Loucy (cell line): ENCODE measurements around the gene POLD4.
A peak's percentile ranks its signal among the peaks of the same experiment; 100 is the strongest.

ENCODE experiments used
- H2AFZ ChIP-seq: fragments of 200-600 bp; sonication (generic); 2 replicates; pipeline ENCODE4 v1.6.0; 2016; ENCODE audit warnings: antibody characterized with exemption, mild to moderate bottlenecking, low read length, moderate library complexity
- H3F3A ChIP-seq: fragments of 200-600 bp; 2 replicates; pipeline ENCODE4 v1.6.0; 2016; ENCODE audit warnings: antibody characterized with exemption, low read depth, mild to moderate bottlenecking
- H3K27me3 ChIP-seq: fragments of 200-600 bp; sonication (generic); 2 replicates; pipeline ENCODE4 v1.6.1; 2014; ENCODE audit warnings: low read length, mild to moderate bottlenecking; ENCODE audit not compliant: insufficient read depth, poor library complexity, severe bottlenecking
- H3K36me3 ChIP-seq: fragments of 200-600 bp; sonication (generic); 2 replicates; pipeline ENCODE4 v1.6.1; 2016; ENCODE audit warnings: low read length; ENCODE audit not compliant: insufficient read depth
- H3K4me1 ChIP-seq: fragments of 200-600 bp; sonication (generic); 2 replicates; pipeline ENCODE4 v1.5.1; 2014; ENCODE audit warnings: low read length, mild to moderate bottlenecking; ENCODE audit not compliant: insufficient read depth, poor library complexity, severe bottlenecking
- H3K4me2 ChIP-seq: fragments of 200-600 bp; sonication (generic); 2 replicates; pipeline ENCODE4 v1.6.0; 2014; ENCODE audit warnings: antibody characterized with exemption, low read length, low read depth, mild to moderate bottlenecking; ENCODE audit not compliant: poor library complexity, severe bottlenecking
- H3K4me3 ChIP-seq: fragments of 200-600 bp; sonication (generic); 2 replicates; pipeline ENCODE4 v1.5.1; 2014; ENCODE audit warnings: low read length, mild to moderate bottlenecking, mixed read lengths; ENCODE audit not compliant: poor library complexity, severe bottlenecking
- H3K79me2 ChIP-seq: fragments of 200-600 bp; sonication (generic); 2 replicates; pipeline ENCODE4 v1.6.1; 2014; ENCODE audit warnings: low read length; ENCODE audit not compliant: insufficient read depth
- H3K9ac ChIP-seq: fragments of 200-600 bp; sonication (generic); 2 replicates; pipeline ENCODE4 v1.6.0; 2014; ENCODE audit warnings: mild to moderate bottlenecking, low read depth, low read length, moderate library complexity; ENCODE audit not compliant: poor library complexity, severe bottlenecking
- H3K9me2 ChIP-seq: fragments of 200-600 bp; sonication (generic); replicated peaks from 2 replicates; pipeline ENCODE4 v1.6.1; 2016; ENCODE audit warnings: low read depth, low read length, mixed read lengths
- H3K9me3 ChIP-seq: fragments of 200-600 bp; sonication (generic); 2 replicates; pipeline ENCODE4 v1.6.1; 2014; ENCODE audit warnings: mild to moderate bottlenecking, antibody characterized with exemption, low read length, low read depth; ENCODE audit not compliant: insufficient read depth
- H4K20me1 ChIP-seq: fragments of 200-600 bp; sonication (generic); 2 replicates; pipeline ENCODE4 v1.6.0; 2014; ENCODE audit warnings: antibody characterized with exemption, low read length, mild to moderate bottlenecking; ENCODE audit not compliant: insufficient read depth, poor library complexity, severe bottlenecking
- CTCF ChIP-seq: fragments of 200-600 bp; sonication (generic); conservative IDR thresholded peaks from 2 replicates; pipeline ENCODE4 v1.5.1; 2014; ENCODE audit warnings: mild to moderate bottlenecking, antibody characterized with exemption, low read length
- EZH2phosphoT487 ChIP-seq: fragments of 200-600 bp; IDR thresholded peaks from 2 replicates; pipeline ENCODE4 v1.6.1; 2018; ENCODE audit warnings: antibody characterized with exemption, mild to moderate bottlenecking, moderate library complexity, borderline replicate concordance

The POLD4 gene

DNA sequence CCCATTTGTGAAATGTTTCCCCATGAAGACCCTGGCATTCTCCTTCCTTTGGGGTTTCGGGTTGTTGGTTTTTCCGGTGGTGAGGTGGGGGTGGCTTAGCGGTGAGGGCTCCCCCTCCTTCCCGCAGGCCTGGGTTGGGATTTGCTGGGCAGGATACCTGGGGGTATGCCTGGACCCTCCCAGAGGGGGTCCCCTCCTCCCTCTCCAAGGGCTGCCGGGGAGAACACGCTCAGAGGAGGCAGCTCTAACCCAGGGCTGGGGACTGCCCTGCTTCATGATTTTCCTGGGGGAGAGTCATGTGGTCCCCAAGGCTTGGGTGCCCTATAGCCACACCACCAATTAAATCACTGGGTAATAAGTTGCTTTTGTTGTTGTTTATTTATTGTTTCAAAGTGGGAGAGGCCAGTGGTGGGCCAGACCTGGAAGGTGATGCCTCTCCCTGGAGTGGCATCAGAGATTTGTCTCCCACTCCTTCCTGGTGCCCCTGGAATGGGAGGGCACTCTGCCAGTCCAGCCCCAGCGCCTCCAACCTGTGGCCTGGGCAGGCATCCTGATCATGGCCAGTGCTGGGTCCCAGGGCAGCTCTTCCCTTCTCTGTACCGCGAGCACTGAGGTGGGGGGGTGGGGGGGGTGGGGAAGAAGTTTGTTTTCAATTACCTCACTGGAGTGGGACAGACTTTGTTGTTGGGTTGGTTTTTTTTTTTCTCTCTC is 21.4 kb upstream of the POLD4 start:
- H3K9ac ChIP-seq: peak overlapping the region; percentile 75
- peak overlapping the region; percentile 90 for H3K4me3 ChIP-seq
- no peaks in the 10 kb centered on the region for H3K27me3 ChIP-seq
- no peaks in the 10 kb centered on the region for H3K9me3 ChIP-seq
- H3F3A ChIP-seq: no peaks in the 10 kb centered on the region
- H3K4me1 ChIP-seq: peaks cover 45% of the 10 kb centered on the region
- H3K79me2 ChIP-seq: peaks cover 4% of the 10 kb centered on the region; the same call in 1 of the 2 replicates
- H3K9me2 ChIP-seq: no peaks in the 10 kb centered on the region
- H3K36me3 ChIP-seq: no peaks in the 10 kb centered on the region
- H2AFZ ChIP-seq: no peak overlapping the region
- H3K4me2 ChIP-seq: peak overlapping the region; percentile 95
- H4K20me1 ChIP-seq: no peaks in the 10 kb centered on the region
- TF ChIP-seq EZH2phosphoT487 (no peak), CTCF (no peak)

GRCh38 chr11:67373648-67374570 is 20.6 kb upstream of the POLD4 start:
- H2AFZ ChIP-seq: peak overlapping the region; percentile 91
- H3K9ac ChIP-seq: peak overlapping the region; percentile 75

More at GRCh38 chr11:67373648-67374570, 20.6 kb upstream of the POLD4 start:
- no peaks in the 10 kb centered on the region for H3K36me3 ChIP-seq
- H3K79me2 ChIP-seq: peaks cover 4% of the 10 kb centered on the region; the same call in 1 of the 2 replicates
- no peaks in the 10 kb centered on the region for H3F3A ChIP-seq
- peak overlapping the region; percentile 90 for H3K4me3 ChIP-seq
- H3K4me1 ChIP-seq: peaks cover 53% of the 10 kb centered on the region
- no peaks in the 10 kb centered on the region for H4K20me1 ChIP-seq
- H3K9me3 ChIP-seq: no peaks in the 10 kb centered on the region
- no peaks in the 10 kb centered on the region for H3K27me3 ChIP-seq
- H3K9me2 ChIP-seq: no peaks in the 10 kb centered on the region
- TF ChIP-seq CTCF (peak; percentile 74), EZH2phosphoT487 (no peak)
- peak overlapping the region; percentile 95 for H3K4me2 ChIP-seq
